Ecto neural progenitor cell (in vitro differentiated cells): ENCODE measurements around the gene SVOPL.

Experiments used
- DNase-seq: peaks from one replicate; pipeline ENCODE4 v3.0.0-alpha.2; 2018; ENCODE audit warnings: low spot score

Gene SVOPL

DNA sequence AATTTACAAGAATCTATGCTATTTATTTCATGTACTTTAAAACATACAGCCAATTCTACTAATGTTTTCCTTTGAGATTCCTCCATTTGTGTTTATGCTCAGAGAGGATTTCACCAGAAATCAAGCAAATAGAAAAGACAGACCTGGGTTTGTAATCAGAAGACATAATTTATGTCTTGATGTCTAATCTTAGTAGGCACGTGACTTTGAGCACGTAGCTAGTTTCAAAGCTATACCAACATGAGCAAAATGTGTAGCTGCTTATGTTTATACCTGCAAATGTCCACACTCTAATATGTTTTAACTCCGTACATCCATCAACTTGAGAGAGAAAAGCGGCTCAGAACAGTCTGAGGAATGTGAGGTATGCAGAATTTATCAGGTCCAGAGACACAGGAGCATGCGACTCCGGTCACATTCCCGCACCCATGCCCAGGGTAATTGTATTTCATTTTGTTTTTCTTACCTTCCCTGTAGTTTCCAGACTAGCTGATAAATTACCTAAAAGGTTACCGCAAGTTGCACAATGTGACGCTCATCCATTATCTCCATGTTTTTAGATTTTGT is 40.0 kb downstream of the SVOPL start:
- DNase-seq: no peak

DNA sequence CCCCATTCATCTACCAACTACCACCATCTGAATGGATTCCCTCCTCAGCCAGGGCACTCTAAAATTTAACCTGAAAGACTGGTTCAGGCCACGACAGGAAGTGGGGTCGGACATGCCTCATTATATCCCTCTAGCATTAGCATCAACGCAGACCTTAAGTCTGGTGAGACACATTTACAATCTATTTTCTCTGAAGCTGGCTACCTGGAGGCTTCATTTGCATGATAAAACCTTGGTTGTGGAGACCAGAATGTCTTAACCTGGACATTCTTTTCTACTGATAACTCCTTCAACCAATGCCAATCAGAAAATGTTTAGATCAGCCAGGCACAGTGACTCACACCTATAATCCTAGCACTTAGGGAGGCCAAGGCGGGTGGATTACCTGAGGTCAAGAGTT is 42.3 kb downstream of the SVOPL start:
- DNase-seq: no peak

DNA sequence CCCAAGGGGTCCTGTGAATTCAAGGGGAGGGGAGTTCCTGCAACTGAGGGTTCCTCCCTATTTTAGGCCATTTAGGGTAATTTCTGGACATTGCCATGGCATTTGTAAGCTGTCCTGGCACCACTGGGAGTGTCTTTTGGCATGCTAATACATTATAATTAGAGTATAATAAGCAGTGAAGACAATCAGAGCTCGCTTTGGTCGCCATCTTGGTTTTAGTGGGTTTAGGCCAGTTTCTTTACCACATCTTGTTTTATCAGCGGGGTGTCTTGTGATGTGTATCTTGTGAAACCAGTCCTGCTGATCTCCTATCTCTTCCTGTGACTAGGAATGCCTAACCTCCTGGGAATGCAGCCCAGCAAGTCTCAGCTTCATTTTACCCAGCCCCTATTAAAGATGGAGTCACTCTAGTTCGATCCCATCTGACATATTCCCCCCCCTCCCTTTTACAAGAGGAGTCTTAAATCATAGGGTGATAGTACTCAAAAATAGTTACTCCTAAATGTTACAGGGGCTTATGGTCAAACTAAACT is 43.2 kb downstream of the SVOPL start:
- DNase-seq: no peak

DNA sequence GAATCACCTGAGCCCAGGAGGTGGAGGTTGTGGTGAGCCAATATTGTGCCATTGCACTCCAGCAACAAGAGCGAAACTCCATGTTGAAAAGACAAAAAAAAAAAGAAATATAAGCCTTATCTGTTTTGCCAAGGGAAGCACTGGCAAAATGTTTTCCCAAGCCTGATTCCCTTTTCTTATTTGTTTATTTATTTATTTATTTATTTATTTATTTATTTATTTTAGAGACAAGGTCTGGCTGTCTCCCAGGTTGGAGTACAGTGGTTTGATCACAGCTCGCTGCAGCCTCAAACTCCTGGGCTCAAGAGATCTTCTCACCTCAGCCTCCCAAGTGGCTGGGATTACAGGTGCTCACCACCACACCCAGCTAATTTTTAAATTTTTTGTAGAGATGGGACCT is 44.2 kb downstream of the SVOPL start:
- DNase-seq: no peak

DNA sequence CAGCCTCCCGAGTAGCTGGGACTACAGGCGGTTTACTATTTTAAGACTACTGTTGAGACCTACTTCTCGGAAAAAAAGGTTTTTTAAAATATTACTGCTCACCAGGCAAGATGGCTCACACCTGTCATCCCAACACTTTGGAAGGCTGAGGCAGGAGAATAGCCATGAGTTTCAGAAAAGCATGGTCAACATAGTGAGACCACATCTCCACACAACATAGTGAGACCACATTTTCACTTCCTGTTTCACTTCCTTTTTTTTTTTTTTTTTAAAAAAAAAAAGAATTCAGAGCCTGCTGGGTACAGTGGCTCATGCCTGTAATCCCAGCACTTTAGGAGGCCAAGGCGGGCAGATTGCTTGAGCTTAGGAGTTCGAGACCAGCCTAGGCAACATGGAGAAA is 46.5 kb downstream of the SVOPL start:
- DNase-seq: no peak

DNA sequence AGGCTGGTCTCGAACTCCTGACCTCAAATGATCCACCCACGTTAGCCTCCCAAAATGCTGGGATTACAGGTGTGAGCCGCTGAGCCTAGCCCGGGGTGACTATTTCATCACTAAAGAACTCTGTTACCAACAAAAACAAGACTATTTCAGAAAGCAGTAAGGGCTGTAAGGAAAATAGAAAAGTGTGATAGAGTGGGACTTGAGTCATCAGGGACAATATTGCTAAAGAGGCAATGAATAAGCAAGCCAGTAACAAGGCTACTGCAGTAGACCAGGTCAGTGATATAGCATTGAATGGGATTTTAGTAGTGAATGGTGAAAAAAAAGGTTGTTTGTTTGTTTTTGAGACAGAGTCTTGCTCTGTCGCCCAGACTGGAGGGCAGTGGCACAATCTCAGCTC is 51.7 kb downstream of the SVOPL start:
- no peak for DNase-seq

DNA sequence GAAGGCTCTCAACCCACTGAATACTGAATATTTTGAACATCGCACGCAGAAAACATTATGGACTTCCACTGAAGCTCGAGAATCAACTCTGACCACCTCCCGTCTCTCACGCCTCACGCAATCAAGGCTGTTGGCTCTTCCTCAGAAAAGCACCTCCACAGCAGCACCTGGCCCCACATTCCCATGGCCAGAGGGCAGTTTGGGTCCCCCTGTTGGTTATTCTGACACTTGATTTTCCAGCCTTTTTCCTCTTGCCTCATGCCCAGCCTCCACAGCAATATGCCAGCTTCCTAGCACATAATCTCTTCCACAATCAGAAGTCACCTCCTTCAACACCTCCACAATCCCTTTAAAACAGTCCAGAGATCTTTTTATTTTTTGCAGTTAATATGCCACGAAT is 55.9 kb downstream of the SVOPL start:
- no peak for DNase-seq

DNA sequence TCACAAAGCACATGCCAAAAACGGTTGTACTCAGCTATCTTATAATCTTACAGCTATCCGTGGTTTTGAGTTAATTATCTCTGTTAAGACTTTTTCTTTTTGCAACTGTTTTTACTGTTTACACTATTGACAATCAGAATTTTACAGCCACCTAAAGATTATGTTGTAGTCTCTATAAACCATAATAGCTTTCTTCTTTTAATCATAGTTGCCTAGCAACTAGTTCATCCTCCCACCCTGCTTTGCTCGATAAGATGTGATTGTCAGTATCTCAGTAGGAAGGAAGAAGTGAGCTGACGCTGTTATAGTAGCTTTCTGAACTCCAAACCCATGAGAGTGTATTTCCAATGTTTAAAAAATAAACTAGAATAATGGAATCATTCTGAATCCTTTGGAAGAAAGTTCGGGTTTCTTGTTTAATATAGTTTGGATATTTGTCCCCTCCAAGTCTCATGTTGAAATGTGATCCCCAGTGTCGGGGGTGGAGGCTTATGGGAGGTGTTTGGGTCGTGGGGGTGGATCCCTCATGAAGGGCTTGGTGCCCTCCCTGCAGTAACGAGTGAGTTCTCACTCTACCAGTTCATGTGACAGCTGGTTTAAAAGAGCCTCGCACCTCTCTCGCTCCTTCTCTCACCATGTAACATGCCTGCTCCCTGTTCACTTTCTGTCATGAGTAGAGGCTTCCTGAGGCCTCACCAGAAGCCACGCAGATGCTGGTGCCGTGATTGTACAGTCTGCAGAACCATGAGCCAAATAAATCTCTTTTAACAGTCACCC is 68.1 kb downstream of the SVOPL start:
- no peak for DNase-seq

DNA sequence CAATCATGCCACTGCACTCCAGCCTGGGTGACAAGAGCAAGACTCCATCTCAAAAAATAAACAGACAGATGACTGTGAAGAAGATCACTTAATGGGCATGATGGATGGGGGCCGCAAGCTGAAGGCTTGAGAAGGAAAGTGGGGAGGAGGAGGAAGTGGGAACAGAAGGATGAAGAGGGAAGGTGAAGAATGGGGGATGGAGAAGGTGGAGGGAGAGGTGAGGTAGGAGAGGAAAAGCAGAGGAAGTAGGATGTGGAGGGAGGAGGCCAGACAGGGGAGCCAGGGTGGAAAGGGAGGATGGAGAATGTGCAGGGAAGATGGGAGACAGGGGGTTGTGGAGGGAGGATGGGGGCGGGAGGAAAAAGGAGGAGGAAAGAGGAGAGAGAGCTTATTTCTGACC is 68.8 kb downstream of the SVOPL start:
- no peak for DNase-seq

DNA sequence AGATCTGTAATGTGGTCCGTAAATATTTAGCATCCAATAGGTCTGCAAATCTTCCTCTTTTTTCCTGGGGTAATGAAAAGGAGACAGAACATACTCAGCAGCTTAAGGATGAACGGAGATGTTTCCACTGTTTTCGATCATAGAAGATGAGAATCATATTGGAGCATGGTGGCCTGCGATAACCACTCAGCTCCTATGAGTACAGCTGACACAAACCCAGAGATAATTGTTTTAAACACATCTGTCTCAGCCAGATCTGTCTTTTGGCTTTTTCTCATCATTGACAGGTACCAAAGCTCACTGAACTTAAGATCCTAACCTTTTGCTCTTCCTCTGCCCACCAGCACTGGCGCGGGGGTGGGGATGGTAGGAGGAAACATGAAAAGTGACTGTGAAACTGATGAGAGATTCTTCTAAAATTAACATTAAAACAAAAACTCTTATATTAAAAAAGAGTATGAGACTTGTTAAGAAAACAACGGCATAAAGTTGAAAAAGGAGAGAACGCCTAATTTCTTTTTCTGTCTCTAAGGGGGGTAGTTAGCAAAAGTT is 71.0 kb downstream of the SVOPL start:
- DNase-seq: no peak

DNA sequence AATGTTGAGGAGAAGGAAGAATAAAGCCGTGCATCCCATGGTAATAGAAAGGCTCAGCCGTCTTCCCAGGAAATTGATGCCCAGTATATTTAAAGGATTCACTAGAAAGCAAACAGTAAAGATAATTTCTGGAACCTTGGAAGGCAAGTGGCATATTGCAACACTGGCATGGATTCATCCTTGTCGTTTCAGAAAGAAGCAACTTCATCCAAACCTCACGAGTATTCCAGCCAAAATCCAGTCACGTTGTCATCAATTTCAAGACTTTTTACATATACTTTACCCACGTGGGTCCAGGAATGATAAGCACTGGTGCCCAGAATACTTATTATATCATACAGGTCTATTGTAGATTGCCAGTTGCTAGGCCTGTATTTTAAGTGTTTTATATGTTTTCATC is 73.8 kb downstream of the SVOPL start:
- DNase-seq: no peak

DNA sequence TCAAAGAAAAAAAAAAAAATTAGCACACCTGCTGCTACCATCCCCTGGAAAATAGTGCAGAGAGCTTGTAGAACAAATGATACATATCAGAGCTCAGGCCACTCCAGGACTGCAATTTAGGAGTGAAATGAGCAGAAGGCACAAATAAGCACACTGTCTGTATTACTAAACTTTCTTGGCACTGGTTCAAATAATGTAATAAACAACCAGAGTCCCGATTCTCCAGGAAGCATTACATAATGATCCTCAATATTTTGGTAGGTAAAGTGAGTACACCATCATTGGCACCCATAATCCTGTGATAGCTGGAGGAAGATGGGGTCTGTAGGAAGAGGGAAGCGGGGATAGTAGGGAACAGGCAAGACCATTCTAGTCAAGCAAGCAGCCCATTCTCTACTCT is 74.3 kb downstream of the SVOPL start:
- no peak for DNase-seq

DNA sequence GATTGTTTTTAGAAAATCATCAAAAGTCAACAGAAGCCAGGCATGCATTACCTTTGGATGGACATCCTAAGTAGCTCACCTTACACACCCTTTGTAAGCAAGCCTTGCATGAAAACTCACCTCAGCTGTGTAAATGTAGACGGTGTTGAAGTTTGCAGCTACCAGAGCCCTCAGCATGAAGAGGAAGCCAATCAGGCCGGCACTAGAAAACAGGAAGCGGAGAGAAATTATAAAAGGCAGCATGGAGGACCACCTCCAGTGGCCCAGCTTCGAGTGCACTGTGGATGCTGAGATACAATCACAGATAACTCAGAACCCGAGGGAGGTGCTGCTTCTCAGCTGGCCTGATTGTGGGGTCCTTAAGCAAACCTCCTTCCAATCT is 75.3 kb downstream of the SVOPL start:
- no peak for DNase-seq

DNA sequence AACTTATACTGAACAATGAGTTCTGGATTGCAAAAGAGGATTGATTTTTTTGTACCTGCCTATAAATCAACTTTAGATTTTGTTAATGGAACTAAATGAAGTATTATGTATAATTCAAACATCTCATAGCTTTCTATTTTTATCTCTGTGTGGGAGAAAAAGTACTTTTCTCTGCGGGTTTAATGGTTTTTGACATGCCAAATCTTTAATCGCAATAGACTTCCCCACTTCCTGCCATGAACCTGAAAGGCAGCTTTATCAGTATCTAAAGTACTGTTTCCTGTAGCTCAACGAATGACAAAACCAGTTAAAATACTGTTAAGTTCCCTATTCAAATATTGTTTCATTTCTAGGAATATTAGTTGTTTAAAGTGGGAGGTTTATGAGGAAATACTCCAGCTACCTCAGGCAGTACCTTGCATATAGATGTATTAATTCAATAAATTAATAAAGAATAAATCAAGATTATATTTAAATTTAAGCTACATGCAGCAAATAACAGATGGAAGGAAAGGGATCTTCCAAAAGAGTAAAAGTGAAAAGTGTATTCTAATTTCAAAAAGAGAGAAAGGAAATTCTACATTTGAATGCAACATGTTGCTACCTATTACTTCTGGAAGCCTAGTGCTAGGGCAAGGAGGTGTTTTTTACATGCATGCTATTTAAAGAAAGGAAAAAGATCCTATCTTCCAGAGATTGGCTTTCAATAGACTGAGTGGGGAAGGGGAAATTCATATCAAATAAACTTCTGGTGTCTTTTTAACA is 75.9 kb downstream of the SVOPL start:
- no peak for DNase-seq

DNA sequence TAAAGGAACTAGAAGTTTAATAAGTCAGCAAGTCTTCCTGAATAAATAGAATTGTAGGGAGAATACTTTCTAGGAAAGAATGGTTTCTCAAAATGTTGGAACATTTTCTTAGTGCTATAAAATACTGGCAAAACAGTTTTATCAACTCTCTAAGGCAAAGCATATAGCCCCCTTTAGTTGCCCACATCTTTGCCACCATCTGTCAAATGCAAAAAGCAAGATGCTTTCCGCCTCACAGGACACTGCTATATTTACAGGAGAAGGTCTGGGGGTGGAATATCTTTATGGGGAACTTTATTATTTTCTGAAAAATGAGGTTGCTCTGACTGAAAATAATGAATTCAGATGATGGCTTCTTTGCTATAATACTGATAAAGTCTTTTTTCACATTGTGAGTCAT is 78.3 kb downstream of the SVOPL start:
- no peak for DNase-seq

DNA sequence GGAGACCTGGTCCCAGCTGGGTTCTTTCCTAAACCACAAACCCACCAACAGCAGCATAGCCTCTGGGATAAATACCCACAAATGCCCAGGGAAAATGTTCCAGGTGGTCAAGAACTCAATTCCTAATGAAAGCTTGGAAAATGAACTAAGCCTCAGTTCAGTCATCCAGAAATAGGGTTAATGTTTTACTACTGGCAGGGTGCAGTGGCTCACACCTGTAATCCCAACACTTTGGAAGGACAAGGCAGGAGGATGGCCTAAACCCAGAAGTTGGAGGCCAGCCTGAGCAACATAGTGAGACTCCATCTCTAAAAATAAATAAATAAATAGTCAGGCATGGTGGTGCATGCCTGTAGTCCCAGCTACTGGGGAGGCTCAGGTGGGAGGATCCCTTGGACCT is 82.2 kb downstream of the SVOPL start:
- DNase-seq: no peak

DNA sequence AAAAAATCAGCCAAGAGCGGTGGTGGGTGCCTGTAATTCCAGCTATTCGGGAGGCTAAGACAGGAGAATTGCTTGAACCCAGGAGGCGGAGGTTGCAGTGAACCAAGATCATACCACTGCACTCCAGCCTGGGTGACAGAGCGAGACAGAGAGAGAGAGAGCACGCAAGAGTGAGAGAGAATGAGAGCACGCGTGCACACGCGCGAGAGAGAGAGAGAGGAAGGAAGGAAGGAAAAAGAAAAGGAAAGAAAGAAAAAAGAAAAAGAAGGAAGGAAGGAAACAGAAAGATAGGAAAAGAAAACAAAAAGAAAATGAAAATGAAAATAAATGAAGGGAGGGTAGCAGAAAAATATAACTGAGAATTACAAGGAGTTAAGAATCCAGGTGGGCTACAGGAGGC is 82.7 kb downstream of the SVOPL start:
- no peak for DNase-seq

DNA sequence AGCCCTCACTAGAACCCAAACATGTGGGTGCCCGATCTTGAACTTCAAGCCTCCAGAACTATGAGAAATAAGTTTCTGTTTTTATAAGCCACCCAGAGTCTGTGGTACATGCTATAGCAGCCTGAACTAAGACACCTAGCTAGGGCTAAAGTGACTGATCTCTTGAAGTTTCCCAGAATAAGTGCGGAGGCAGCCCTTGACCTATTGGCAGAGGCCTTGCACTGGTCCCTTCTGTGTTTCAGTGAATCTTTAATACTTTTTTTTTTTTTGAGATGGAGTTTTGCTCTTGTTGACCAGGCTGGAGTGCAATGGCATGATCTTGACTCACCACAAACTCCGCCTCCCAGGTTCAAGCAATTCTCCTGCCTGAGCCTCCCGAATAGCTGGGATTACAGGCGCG is 85.1 kb downstream of the SVOPL start:
- no peak for DNase-seq

DNA sequence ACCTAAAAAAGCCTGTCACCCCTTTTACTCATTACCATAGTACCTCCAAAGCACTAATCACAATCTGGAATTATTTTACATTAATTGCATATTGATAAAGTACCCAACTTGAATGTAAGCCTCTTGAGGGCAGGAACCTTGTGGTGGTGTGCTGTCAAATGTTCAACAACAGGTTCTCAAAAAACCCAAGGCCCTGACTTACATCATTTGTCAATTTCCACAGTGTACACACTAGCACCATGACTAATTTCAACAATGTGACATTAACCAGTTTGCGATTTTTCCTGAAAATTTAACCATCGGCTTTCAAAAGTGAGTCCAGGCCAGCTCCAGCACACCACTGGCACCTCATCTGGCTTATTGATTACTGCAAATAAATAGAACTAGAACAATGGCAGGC is 87.5 kb downstream of the SVOPL start:
- DNase-seq: no peak

DNA sequence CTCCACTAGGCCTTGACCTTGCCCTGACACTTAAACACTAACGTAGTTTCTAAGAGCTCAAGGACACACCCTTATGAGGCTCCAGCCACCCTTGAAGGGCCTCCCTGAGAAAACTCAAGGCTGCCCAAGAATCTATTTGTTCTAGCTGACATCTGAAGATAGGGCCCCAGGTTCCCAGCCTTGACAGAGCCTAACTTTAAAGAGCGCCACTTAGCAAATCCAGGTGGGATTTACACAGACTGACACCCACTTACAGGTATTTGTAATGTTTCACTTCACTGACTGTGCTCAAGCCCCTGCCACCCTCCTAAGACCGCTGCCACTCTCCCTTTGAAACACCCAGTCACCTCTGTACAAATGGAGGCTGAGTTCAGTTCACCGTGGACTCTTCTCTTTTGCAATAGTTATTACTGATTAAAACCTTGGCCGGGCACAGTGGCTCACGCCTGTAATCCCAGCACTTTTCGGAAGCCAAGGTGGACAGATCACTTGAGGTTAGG is 90.4 kb downstream of the SVOPL start:
- DNase-seq: no peak

DNA sequence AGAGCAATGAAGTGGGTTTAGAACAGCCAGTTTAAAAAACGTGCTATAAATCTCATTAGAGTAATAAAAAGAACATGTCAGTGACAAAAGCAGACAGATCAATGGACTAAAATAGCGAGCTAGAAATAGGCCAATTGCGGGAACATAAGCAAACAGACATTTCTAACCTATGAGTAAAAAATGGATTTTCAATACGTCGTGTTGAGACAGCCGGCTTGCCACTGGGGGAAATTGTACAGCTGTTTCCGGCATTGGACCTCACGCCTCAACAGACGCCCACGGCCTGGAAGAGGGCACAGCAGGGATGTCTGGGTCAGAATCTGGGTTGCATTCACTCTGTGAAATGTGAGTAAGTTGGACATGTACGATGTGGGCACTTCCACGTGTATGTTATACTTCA is 92.9 kb downstream of the SVOPL start:
- no peak for DNase-seq

DNA sequence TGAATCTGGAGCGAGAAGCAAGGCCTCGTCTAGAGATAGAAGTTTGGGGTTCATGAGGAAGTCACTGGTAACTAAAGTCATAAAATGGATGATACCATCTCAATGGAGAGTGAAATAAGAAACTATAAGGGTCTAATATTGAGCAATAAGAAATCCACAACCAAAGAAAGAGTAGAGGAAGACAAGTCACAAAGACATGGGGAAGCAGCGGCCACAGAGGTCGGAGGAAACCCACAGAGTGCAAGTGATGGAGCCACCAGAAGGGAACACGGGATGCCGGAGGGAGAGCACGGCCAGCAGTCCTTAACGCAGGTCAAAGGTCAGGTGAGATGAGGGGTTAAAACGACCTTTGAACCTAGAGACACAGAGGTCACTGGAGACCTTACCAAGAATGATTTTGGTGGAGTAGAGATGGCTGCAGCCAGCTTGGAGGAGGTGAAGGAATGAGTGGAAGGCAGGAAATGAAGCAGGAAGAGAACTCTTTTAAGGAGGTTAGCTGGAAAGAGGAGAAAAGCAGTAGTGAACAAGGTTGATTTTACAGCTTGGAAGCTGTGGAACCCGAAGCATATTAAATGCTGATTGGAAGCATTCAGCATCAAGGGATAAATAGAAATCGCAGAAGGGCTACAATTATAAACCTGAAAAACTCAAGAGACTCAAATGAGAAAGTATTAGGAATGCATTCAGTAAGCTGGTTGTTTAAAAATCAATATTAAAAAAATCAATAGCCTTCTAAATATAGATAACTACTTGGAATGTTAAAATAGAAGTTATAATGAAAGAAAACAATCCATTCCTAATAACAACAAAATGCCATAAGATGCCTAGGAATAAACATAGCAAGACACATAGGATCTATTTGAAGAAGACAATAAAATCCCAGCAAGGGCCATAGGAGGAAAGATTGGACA is 93.7 kb downstream of the SVOPL start:
- no peak for DNase-seq
